WI38 (cell line): ENCODE data around the gene CACNA1G.

Experiments used
- H3K4me3 ChIP-seq: 2 replicates; pipeline ENCODE4 v1.5.1; 2011; ENCODE audit warnings: low read depth, mild to moderate bottlenecking, control low read depth, low read length
- CTCF ChIP-seq: IDR thresholded peaks from 2 replicates; pipeline ENCODE4 v1.5.1; 2012; ENCODE audit warnings: low read depth, mild to moderate bottlenecking, control low read depth, low read length

CACNA1G gene

GRCh38 chr17:50634224-50634914 is 73.9 kb downstream of the CACNA1G start, which contains the start of gene ABCC3:
TSS of gene ABCC3 (plus strand) at chr17:50634881. CDS start at chr17:50634937, 56 bp downstream.
- H3K4me3 ChIP-seq, result peak within 1 kb of the TSS; percentile 65
- TF ChIP-seq CTCF, result no peak

- TF ChIP-seq CTCF, result no peak
- peak overlapping the region; percentile 65 for H3K4me3 ChIP-seq
Measured at GRCh38 chr17:50634915-50635731, 74.6 kb downstream of the CACNA1G start.

GRCh38 chr17:50635732-50635981 is 75.1 kb downstream of the CACNA1G start:
- no peak for TF ChIP-seq CTCF
- peak overlapping the region; percentile 65 for H3K4me3 ChIP-seq

- no peak overlapping the region; the same call in 1 of the 2 replicates for H3K4me3 ChIP-seq
- no peak for TF ChIP-seq CTCF
Measured at GRCh38 chr17:50635982-50636803, 75.7 kb downstream of the CACNA1G start.

GRCh38 chr17:50636804-50637195 is 76.3 kb downstream of the CACNA1G start:
- no peak for TF ChIP-seq CTCF
- H3K4me3 ChIP-seq, result no peak overlapping the region

- no peak for TF ChIP-seq CTCF
- no peak overlapping the region for H3K4me3 ChIP-seq
Measured at GRCh38 chr17:50637829-50638605, 77.5 kb downstream of the CACNA1G start.
